Measurements from ENCODE around the gene FAM222B.

FAM222B gene

DNA sequence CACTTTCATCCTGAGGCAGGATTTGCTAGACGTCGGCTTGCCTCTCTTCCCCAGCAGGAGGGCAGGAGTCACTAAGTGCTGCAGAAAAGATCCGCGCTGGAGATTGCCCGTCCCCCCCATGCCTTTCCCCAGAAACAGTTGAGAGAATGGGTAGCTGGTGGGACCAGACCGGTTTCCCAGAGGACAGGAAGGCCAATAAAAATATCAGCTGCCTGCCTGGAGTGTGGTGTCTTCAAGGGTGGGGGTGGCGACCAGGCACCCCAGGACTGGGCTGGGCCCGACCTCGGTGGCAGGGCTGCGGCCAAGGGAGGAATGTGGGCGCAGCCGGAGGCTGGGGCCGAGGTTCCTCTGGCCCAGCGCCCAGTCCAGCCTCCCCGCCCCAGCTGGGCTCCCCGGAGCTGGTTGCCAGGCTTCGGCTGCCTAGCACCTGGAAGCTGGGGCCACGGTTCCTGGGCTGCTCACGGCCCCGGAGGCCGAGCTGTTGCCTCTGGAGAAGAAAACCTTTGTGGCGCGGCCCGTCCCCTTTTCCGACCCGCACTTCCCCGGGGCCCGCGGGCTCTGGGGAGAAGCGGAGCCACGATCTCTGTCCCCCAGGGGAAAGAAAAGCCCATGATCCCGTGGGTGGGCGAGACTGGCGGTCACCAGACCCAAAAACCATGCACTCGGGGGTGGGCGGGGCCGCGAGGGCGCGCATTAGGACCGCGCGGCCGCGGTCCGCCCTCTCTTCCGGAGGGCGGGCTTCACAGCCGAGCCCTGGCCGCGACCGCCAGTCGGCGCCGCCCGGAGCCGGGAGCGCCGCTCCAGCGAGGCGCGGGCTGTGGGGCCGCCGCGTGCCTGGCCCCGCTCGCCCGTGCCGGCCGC lies 99.1 kb downstream of the FAM222B start, which contains the start of gene TRAF4 (continued):
- TF ChIP-seq KLF9 (tag by site-specific recombination; IDR thresholded peaks at IDR 0.05; ENCODE audit: low read depth) (peak; percentile 99), YY2 (tag by site-specific recombination; IDR thresholded peaks at IDR 0.05) (no peak), ZNF610 (tag by site-specific recombination; IDR thresholded peaks at IDR 0.05; ENCODE audit: borderline replicate concordance) (no peak), ZNF561 (tag by site-specific recombination; IDR thresholded peaks at IDR 0.05; ENCODE audit: borderline replicate concordance) (peak; percentile 96; the same call in 1 of the 2 replicates), ZNF114 (tag by site-specific recombination; IDR thresholded peaks at IDR 0.05) (no peak), ZNF354C (tag by site-specific recombination; IDR thresholded peaks at IDR 0.05; ENCODE audit: borderline replicate concordance, low read depth) (no peak), ZNF19 (tag by site-specific recombination; IDR thresholded peaks at IDR 0.05; ENCODE audit: low read depth) (no peak), ZNF366 (tag by site-specific recombination; conservative IDR thresholded peaks at IDR 0.05) (peak; percentile 89), ZNF518A (tag by site-specific recombination; conservative IDR thresholded peaks at IDR 0.05; ENCODE audit: low read depth) (no peak), ZBTB44 (tag by site-specific recombination; IDR thresholded peaks at IDR 0.05) (peak; percentile 70), HOXD13 (CRISPR knock-in tag; IDR thresholded peaks at IDR 0.05; ENCODE audit: borderline replicate concordance) (no peak), ZEB2 (tag by site-specific recombination; IDR thresholded peaks at IDR 0.05) (peak; percentile 92), ZNF664 (tag by site-specific recombination; IDR thresholded peaks at IDR 0.05) (peak; percentile 82; the same call in 1 of the 2 replicates), ZNF426 (tag by site-specific recombination; IDR thresholded peaks at IDR 0.05) (no peak), ZNF18 (tag by site-specific recombination; IDR thresholded peaks at IDR 0.05) (peak; percentile 29; the same call in 1 of the 2 replicates), IKZF3 (tag by site-specific recombination; IDR thresholded peaks at IDR 0.05) (peak; percentile 93), ZNF596 (tag by site-specific recombination; IDR thresholded peaks at IDR 0.05) (0 out of 2 replicates have a peak, but pooled peaks have one; percentile 3), ZNF10 (tag by site-specific recombination; IDR thresholded peaks at IDR 0.05) (no peak)
- TF ChIP-seq, protein P1, sequence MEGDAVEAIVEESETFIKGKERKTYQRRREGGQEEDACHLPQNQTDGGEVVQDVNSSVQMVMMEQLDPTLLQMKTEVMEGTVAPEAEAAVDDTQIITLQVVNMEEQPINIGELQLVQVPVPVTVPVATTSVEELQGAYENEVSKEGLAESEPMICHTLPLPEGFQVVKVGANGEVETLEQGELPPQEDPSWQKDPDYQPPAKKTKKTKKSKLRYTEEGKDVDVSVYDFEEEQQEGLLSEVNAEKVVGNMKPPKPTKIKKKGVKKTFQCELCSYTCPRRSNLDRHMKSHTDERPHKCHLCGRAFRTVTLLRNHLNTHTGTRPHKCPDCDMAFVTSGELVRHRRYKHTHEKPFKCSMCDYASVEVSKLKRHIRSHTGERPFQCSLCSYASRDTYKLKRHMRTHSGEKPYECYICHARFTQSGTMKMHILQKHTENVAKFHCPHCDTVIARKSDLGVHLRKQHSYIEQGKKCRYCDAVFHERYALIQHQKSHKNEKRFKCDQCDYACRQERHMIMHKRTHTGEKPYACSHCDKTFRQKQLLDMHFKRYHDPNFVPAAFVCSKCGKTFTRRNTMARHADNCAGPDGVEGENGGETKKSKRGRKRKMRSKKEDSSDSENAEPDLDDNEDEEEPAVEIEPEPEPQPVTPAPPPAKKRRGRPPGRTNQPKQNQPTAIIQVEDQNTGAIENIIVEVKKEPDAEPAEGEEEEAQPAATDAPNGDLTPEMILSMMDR (tag by site-specific recombination; IDR thresholded peaks at IDR 0.05) = 0 out of 2 replicates have a peak, but pooled peaks have one; percentile 3
- TF ChIP-seq, protein P2, sequence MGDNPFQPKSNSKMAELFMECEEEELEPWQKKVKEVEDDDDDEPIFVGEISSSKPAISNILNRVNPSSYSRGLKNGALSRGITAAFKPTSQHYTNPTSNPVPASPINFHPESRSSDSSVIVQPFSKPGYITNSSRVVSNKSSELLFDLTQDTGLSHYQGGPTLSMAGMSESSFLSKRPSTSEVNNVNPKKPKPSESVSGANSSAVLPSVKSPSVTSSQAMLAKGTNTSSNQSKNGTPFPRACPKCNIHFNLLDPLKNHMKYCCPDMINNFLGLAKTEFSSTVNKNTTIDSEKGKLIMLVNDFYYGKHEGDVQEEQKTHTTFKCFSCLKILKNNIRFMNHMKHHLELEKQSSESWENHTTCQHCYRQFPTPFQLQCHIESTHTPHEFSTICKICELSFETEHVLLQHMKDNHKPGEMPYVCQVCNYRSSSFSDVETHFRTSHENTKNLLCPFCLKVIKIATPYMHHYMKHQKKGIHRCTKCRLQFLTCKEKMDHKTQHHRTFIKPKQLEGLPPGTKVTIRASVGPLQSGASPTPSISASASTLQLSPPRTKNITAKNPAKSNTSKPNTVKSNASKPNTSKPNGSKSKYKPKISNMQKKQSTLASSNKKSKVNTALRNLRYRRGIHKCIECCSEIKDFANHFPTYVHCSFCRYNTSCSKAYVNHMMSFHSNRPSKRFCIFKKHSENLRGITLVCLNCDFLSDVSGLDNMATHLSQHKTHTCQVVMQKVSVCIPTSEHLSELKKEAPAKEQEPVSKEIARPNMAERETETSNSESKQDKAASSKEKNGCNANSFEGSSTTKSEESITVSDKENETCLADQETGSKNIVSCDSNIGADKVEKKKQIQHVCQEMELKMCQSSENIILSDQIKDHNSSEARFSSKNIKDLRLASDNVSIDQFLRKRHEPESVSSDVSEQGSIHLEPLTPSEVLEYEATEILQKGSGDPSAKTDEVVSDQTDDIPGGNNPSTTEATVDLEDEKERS (tag by site-specific recombination; IDR thresholded peaks at IDR 0.05) = 0 out of 2 replicates have a peak, but pooled peaks have one; percentile 0

Measured in HEK293 (cell line).